A673 (cell line): ENCODE data around the gene LRBA. TPM values are rescaled to one million over a fixed set of nuclear protein-coding genes. Genes with fewer than 3 reads are reported as not detected.

Source experiments
- BruUV-seq: library from RNA; stranded (reverse); fragments of 400-500 nt; replicated peaks from 2 replicates; lab custom pipeline; 2021; lab: Mats Ljungman, UMichigan
- CTCF ChIA-PET: fragments of 300-600 bp; sonication (Branson Sonifier 250); formaldehyde crosslinking; loops from one replicate; lab custom pipeline; 2022; ENCODE audit warnings: antibody characterized with exemption; lab: Charles Lee
- POLR2A ChIA-PET: fragments of 300-600 bp; sonication (Branson Sonifier 250); formaldehyde crosslinking; loops from one replicate; lab custom pipeline; 2022; ENCODE audit warnings: antibody characterized with exemption; ENCODE audit not compliant: low non-redundant PET; lab: Charles Lee
- DNase-seq: peaks from one replicate; pipeline ENCODE4 v3.0.0-alpha.2; 2015; ENCODE audit warnings: low spot score
- H3K27ac ChIP-seq: fragments of 200-600 bp; sonication (generic); 2 replicates; pipeline ENCODE4 v1.5.1; 2016; ENCODE audit warnings: mixed run types, low read depth, mild to moderate bottlenecking, mixed read lengths, antibody characterized with exemption, low read length; ENCODE audit not compliant: poor library complexity, severe bottlenecking
- H3K27me3 ChIP-seq: fragments of 200-600 bp; sonication (generic); replicated peaks from 2 replicates; pipeline ENCODE4 v1.6.1; 2017; ENCODE audit warnings: mixed run types, low read depth, mild to moderate bottlenecking, mixed read lengths, antibody characterized with exemption, low read length; ENCODE audit not compliant: insufficient read depth, poor library complexity
- H3K36me3 ChIP-seq: fragments of 200-600 bp; sonication (generic); 2 replicates; pipeline ENCODE4 v1.6.1; 2016; ENCODE audit warnings: mixed run types, mild to moderate bottlenecking, mixed read lengths, antibody characterized with exemption, low read length; ENCODE audit not compliant: insufficient read depth, poor library complexity, severe bottlenecking
- H3K4me1 ChIP-seq: fragments of 200-600 bp; sonication (generic); 2 replicates; pipeline ENCODE4 v1.6.1; 2017; ENCODE audit warnings: mixed run types, mild to moderate bottlenecking, mixed read lengths, antibody characterized with exemption, low read length; ENCODE audit not compliant: insufficient read depth, poor library complexity, severe bottlenecking
- H3K4me3 ChIP-seq: fragments of 200-600 bp; sonication (generic); 2 replicates; pipeline ENCODE4 v1.5.1; 2016; ENCODE audit warnings: low read depth, mixed run types, mild to moderate bottlenecking, mixed read lengths, low read length; ENCODE audit not compliant: poor library complexity, severe bottlenecking
- H3K9me3 ChIP-seq: fragments of 200-600 bp; sonication (generic); 2 replicates; pipeline ENCODE4 v1.6.1; 2016; ENCODE audit warnings: mixed run types, low read depth, mild to moderate bottlenecking, mixed read lengths, antibody characterized with exemption, low read length; ENCODE audit not compliant: poor library complexity, severe bottlenecking
- CTCF ChIP-seq: fragments of 300-800, 200-600 bp; sonication (generic); conservative IDR thresholded peaks from 2 replicates; pipeline ENCODE4 v1.5.1; 2017; ENCODE audit warnings: low read depth, mild to moderate bottlenecking, antibody characterized with exemption, low read length, moderate library complexity, mixed read lengths
- EZH2 ChIP-seq: fragments of 200-600 bp; sonication (generic); IDR thresholded peaks from 2 replicates; pipeline ENCODE4 v1.6.1; 2017; ENCODE audit warnings: borderline replicate concordance, low read depth, mild to moderate bottlenecking, mixed read lengths, antibody characterized with exemption, low read length; ENCODE audit not compliant: poor library complexity, severe bottlenecking
- intact Hi-C: fragments of 100-400 bp; cut with micrococcal nuclease; formaldehyde crosslinking; loops from one replicate; pipeline ENCODE4 v1.10.0; 2022; ENCODE audit not compliant: unreplicated experiment
- total RNA-seq: library from RNA; stranded (reverse); gene quantifications from 2 replicates; pipeline ENCODE4 v1.2.3, GENCODE V29; 2021

Gene LRBA
- total RNA-seq, 1 experiment from 2014 or later, result 35.7 TPM

- no peak overlapping the region for H3K27ac ChIP-seq
- no peak overlapping the region for H3K4me3 ChIP-seq
- H3K4me1 ChIP-seq, result no peaks in the 10 kb centered on the region
- intact Hi-C loops, result no loop called here
- POLR2A ChIA-PET, result no interaction called here
- TF ChIP-seq EZH2 (no peak), CTCF (no peak)
- H3K36me3 ChIP-seq, result peaks cover 5% of the 10 kb centered on the region
- H3K9me3 ChIP-seq, result no peaks in the 10 kb centered on the region
- H3K27me3 ChIP-seq, result no peaks in the 10 kb centered on the region
- DNase-seq, result no peak
- CTCF ChIA-PET, result no interaction called here
- no TSS peak for BruUV-seq
Observed at GRCh38 chr4:150584111-150584915, 430.8 kb downstream of the LRBA start.

- intact Hi-C loops, result no loop called here
- no peak overlapping the region for H3K27ac ChIP-seq
- no TSS peak for BruUV-seq
- H3K9me3 ChIP-seq, result no peaks in the 10 kb centered on the region
- no peak overlapping the region for H3K4me3 ChIP-seq
- no peak for DNase-seq
- no peak for TF ChIP-seq EZH2
- no peak for TF ChIP-seq CTCF
- no peaks in the 10 kb centered on the region for H3K27me3 ChIP-seq
- H3K36me3 ChIP-seq, result peaks cover 5% of the 10 kb centered on the region
- ChIA-PET CTCF (no interaction called here), POLR2A (no interaction called here)
- H3K4me1 ChIP-seq, result no peaks in the 10 kb centered on the region
Observed at GRCh38 chr4:150583287-150584110, 431.6 kb downstream of the LRBA start.

GRCh38 chr4:150582873-150583286 lies 432.2 kb downstream of the LRBA start:
- no peak overlapping the region for H3K4me3 ChIP-seq
- H3K9me3 ChIP-seq, result no peaks in the 10 kb centered on the region
- no peaks in the 10 kb centered on the region for H3K27me3 ChIP-seq
- no TSS peak for BruUV-seq
- no peaks in the 10 kb centered on the region for H3K4me1 ChIP-seq
- no peak overlapping the region for H3K27ac ChIP-seq
- H3K36me3 ChIP-seq, result peaks cover 5% of the 10 kb centered on the region
- no peak for DNase-seq
- intact Hi-C loops, result no loop called here
- CTCF ChIA-PET, result no interaction called here
- no peak for TF ChIP-seq EZH2
- POLR2A ChIA-PET, result no interaction called here
